HCT116 (cell line): ENCODE results near the gene ZNF462. TPM values are rescaled to one million over a fixed set of nuclear protein-coding genes. Genes with fewer than 3 reads are reported as not detected.

Source experiments
- ATAC-seq: fragments of 200-7000 bp; cut with Tn5 transposase; 2 replicates; pipeline ENCODE4 v1.9.1; 2020; ENCODE audit warnings: mild to moderate bottlenecking, moderate library complexity
- BruUV-seq: library from RNA; stranded (reverse); fragments of 400-500 nt; replicated peaks from 2 replicates; lab custom pipeline; 2021; lab: Mats Ljungman, UMichigan
- CTCF ChIA-PET: fragments of 300-600 bp; sonication (Branson Sonifier 250); formaldehyde crosslinking; loops from one replicate; lab custom pipeline; 2021; ENCODE audit warnings: antibody characterized with exemption; lab: Charles Lee
- POLR2A ChIA-PET: fragments of 300-600, 350-600 bp; sonication (Branson Sonifier 250); formaldehyde crosslinking; loops from one replicate; lab custom pipeline; 2021; ENCODE audit warnings: antibody characterized with exemption; lab: Charles Lee
- RAD21 ChIA-PET, 2 experiments: fragments of 300-600 bp; sonication (Branson Sonifier 250); formaldehyde crosslinking; loops; one replicate each; lab custom pipeline; 2023; ENCODE audit warnings: low total read pairs in 2 of 2; ENCODE audit not compliant: uncharacterized antibody in 2 of 2, unreplicated experiment in 2 of 2, low non-redundant PET in 1 of 2; lab: Charles Lee
- DNase-seq: peaks from one replicate; pipeline ENCODE4 v3.0.0-alpha.2; 2010; ENCODE audit warnings: low read depth, low spot score
- H2AFZ ChIP-seq: fragments of 200-600 bp; shearing (Covaris generic), sonication (generic); 2 replicates; pipeline ENCODE4 v1.6.1; 2017; ENCODE audit warnings: low read depth, mixed run types, mixed read lengths, antibody characterized with exemption, low read length; ENCODE audit not compliant: poor library complexity, severe bottlenecking
- H3K27ac ChIP-seq: 2 replicates; pipeline ENCODE4 v1.5.1; 2012; ENCODE audit warnings: low read depth, low read length
- H3K27me3 ChIP-seq: fragments of 200-600 bp; sonication (generic); 2 replicates; pipeline ENCODE4 v1.6.1; 2016; ENCODE audit warnings: mixed run types, low read length, mixed read lengths; ENCODE audit not compliant: insufficient read depth
- H3K36me3 ChIP-seq, 2 experiments: fragments of 200-500 bp in 1 of 2; fragments of 200-600 bp in 1 of 2; sonication (Bioruptor generic) in 1 of 2; sonication (generic) in 1 of 2; 2 replicates each; pipeline versions ENCODE4 v1.5.1 to v1.6.1; 2014 to 2016; ENCODE audit warnings: low read length in 2 of 2, inconsistent platforms in 1 of 2, mixed read lengths in 1 of 2, mixed run types in 1 of 2; ENCODE audit not compliant: insufficient read depth in 2 of 2, control insufficient read depth in 1 of 2
- H3K4me1 ChIP-seq, 2 experiments: fragments of 200-600 bp in 1 of 2; sonication (generic) in 1 of 2; 2 replicates each; pipeline versions ENCODE4 v1.5.1 to v1.6.1; 2012 to 2017; ENCODE audit warnings: low read length in 2 of 2, inconsistent platforms in 1 of 2, mild to moderate bottlenecking in 1 of 2, mixed read lengths in 1 of 2, mixed run types in 1 of 2, moderate library complexity in 1 of 2; ENCODE audit not compliant: insufficient read depth in 2 of 2, control insufficient read depth in 1 of 2
- H3K4me2 ChIP-seq: fragments of 200-600 bp; sonication (generic); 2 replicates; pipeline ENCODE4 v1.6.1; 2017; ENCODE audit warnings: mixed run types, low read length, mixed read lengths
- H3K4me3 ChIP-seq, 2 experiments: fragments of 200-600 bp in 1 of 2; sonication (generic) in 1 of 2; replicated peaks in 1 of 2; 2 replicates each; pipeline ENCODE4 v1.5.1; 2011 to 2016; ENCODE audit warnings: low read length in 2 of 2, control low read depth in 1 of 2, low read depth in 1 of 2, mild to moderate bottlenecking in 1 of 2, mixed read lengths in 1 of 2, mixed run types in 1 of 2
- H3K79me2 ChIP-seq: fragments of 200-600 bp; sonication (generic); 2 replicates; pipeline ENCODE4 v1.6.1; 2017; ENCODE audit warnings: mild to moderate bottlenecking, mixed run types, low read length, moderate library complexity, mixed read lengths; ENCODE audit not compliant: insufficient read depth
- H3K9ac ChIP-seq: fragments of 200-600 bp; sonication (generic); 2 replicates; pipeline ENCODE4 v1.6.1; 2016; ENCODE audit warnings: low read length, mixed read lengths
- H3K9me2 ChIP-seq: fragments of 200-600 bp; sonication (generic), shearing (Covaris generic); 2 replicates; pipeline ENCODE4 v1.6.1; 2017; ENCODE audit warnings: mixed run types, mild to moderate bottlenecking, moderate library complexity; ENCODE audit not compliant: insufficient read depth
- H3K9me3 ChIP-seq, 2 experiments: fragments of 200-500 bp in 1 of 2; fragments of 200-600 bp in 1 of 2; sonication (Bioruptor generic) in 1 of 2; sonication (generic) in 1 of 2; 2 replicates each; pipeline ENCODE4 v1.6.1; 2014 to 2017; ENCODE audit warnings: low read length in 2 of 2, mixed read lengths in 2 of 2, inconsistent platforms in 1 of 2, low read depth in 1 of 2, mild to moderate bottlenecking in 1 of 2, mixed run types in 1 of 2, moderate library complexity in 1 of 2; ENCODE audit not compliant: control insufficient read depth in 1 of 2, insufficient read depth in 1 of 2
- H4K20me1 ChIP-seq: fragments of 200-600 bp; sonication (generic), shearing (Covaris generic); 2 replicates; pipeline ENCODE4 v1.6.1; 2017; ENCODE audit warnings: mixed run types, mild to moderate bottlenecking, moderate library complexity; ENCODE audit not compliant: insufficient read depth
- CBX3 ChIP-seq: IDR thresholded peaks from 2 replicates; pipeline ENCODE4 v1.6.1; 2012; ENCODE audit warnings: low read depth
- EGR1 ChIP-seq: IDR thresholded peaks from 2 replicates; pipeline ENCODE4 v1.6.1; 2012; ENCODE audit warnings: low read depth
- ELF1 ChIP-seq: IDR thresholded peaks from 2 replicates; pipeline ENCODE4 v1.6.1; 2012; ENCODE audit warnings: low read depth, borderline replicate concordance
- EZH2 ChIP-seq: fragments of 200-600 bp; sonication (generic); IDR thresholded peaks from 2 replicates; pipeline ENCODE4 v1.6.1; 2017; ENCODE audit warnings: antibody characterized with exemption, mixed run types
- EZH2phosphoT487 ChIP-seq: fragments of 200-600 bp; IDR thresholded peaks from 2 replicates; pipeline ENCODE4 v1.6.1; 2018; ENCODE audit warnings: antibody characterized with exemption, borderline replicate concordance
- FOSL1 ChIP-seq: IDR thresholded peaks from 2 replicates; pipeline ENCODE4 v1.6.1; 2012; ENCODE audit warnings: low read depth
- JUND ChIP-seq: IDR thresholded peaks from 2 replicates; pipeline ENCODE4 v1.6.1; 2012
- POLR2A ChIP-seq: IDR thresholded peaks from 2 replicates; pipeline ENCODE4 v1.7.0; 2011; ENCODE audit warnings: borderline replicate concordance; ENCODE audit not compliant: insufficient read depth, insufficient read length; ENCODE audit errors: extremely low read depth
- RAD21 ChIP-seq: IDR thresholded peaks from 2 replicates; pipeline ENCODE4 v1.6.1; 2012; ENCODE audit warnings: low read depth, mild to moderate bottlenecking
- SIN3A ChIP-seq: IDR thresholded peaks from 2 replicates; pipeline ENCODE4 v1.6.1; 2012; ENCODE audit warnings: low read depth
- YY1 ChIP-seq: IDR thresholded peaks from 2 replicates; pipeline ENCODE4 v1.6.1; 2011; ENCODE audit warnings: low read length, low read depth, moderate library complexity, mild to moderate bottlenecking; ENCODE audit not compliant: insufficient replicate concordance; ENCODE audit errors: extremely low read depth
- ZFX ChIP-seq: fragments of 450-650 bp; IDR thresholded peaks from 2 replicates; pipeline ENCODE4 v1.6.1; 2017
- intact Hi-C: fragments of 100-400 bp; cut with micrococcal nuclease; formaldehyde crosslinking; loops from 2 replicates; pipeline ENCODE4 v1.10.0; 2022
- total RNA-seq: library from RNA; stranded (reverse); gene quantifications from one replicate; pipeline ENCODE4 v1.2.1, GENCODE V29; 2021; ENCODE audit not compliant: unreplicated experiment
- TF ChIP-seq, protein P1 (sequence below), 3 experiments: fragments of 200-600 bp in 1 of 3; sonication (generic) in 1 of 3; IDR thresholded peaks in 2 of 3; conservative IDR thresholded peaks in 1 of 3; 2 replicates each; pipeline ENCODE4 v1.5.1; 2012 to 2017; ENCODE audit warnings: low read depth in 2 of 3, low read length in 2 of 3, antibody characterized with exemption in 1 of 3, borderline replicate concordance in 1 of 3, control low read depth in 1 of 3, mild to moderate bottlenecking in 1 of 3, mixed read lengths in 1 of 3, mixed run types in 1 of 3, moderate library complexity in 1 of 3; ENCODE audit not compliant: insufficient read depth in 1 of 3
- TF ChIP-seq, protein P2 (sequence below): IDR thresholded peaks from 2 replicates; pipeline ENCODE4 v1.6.1; 2012
- TF ChIP-seq, protein P3 (sequence below): IDR thresholded peaks from 2 replicates; pipeline ENCODE4 v1.6.1; 2012

ZNF462 gene
- total RNA-seq, 1 experiment from 2014 or later, result 18.1 TPM

DNA sequence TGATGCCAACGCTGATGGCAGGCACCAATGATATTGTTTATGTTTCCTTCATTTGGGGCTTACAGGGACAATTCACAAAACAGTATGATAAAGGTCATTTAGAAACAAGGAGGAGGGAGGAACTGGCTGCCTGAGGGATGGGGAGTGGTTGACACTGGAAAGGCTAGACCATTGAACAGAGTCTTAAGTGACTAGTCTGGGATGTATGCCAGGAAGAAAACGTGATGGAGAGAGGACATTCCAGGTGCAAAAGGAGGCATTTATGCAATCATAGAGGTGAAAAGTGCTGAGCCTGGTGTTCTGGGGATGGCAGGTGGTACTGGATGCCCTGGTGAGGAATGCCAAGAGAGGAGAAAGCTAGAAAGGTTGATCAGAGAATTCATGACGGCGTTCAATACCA is 153.4 kb downstream of the ZNF462 start:
- H4K20me1 ChIP-seq, result no peaks in the 10 kb centered on the region
- H3K9me3 ChIP-seq, result peaks cover 0 to 4% of the 10 kb centered on the region in 2 experiments; a peak in 1 of 4 replicates
- H3K27ac ChIP-seq, result no peak overlapping the region
- ChIA-PET CTCF (no interaction called here), POLR2A (no interaction called here), RAD21 (no interaction called here)
- no peaks in the 10 kb centered on the region for H3K9me2 ChIP-seq
- H3K36me3 ChIP-seq, result no peaks in the 10 kb centered on the region
- H3K4me3 ChIP-seq, result no peak overlapping the region
- BruUV-seq, result no TSS peak
- ATAC-seq (no peak), DNase-seq (no peak)
- no peak overlapping the region for H2AFZ ChIP-seq
- H3K27me3 ChIP-seq, result no peaks in the 10 kb centered on the region
- H3K4me1 ChIP-seq, result no peaks in the 10 kb centered on the region
- TF ChIP-seq EZH2phosphoT487 (no peak), RAD21 (no peak), FOSL1 (no peak), SIN3A (no peak), EGR1 (no peak), EZH2 (no peak), ZFX (no peak), JUND (no peak), CBX3 (no peak), POLR2A (no peak), ELF1 (no peak), YY1 (no peak)
- TF ChIP-seq, protein P1, sequence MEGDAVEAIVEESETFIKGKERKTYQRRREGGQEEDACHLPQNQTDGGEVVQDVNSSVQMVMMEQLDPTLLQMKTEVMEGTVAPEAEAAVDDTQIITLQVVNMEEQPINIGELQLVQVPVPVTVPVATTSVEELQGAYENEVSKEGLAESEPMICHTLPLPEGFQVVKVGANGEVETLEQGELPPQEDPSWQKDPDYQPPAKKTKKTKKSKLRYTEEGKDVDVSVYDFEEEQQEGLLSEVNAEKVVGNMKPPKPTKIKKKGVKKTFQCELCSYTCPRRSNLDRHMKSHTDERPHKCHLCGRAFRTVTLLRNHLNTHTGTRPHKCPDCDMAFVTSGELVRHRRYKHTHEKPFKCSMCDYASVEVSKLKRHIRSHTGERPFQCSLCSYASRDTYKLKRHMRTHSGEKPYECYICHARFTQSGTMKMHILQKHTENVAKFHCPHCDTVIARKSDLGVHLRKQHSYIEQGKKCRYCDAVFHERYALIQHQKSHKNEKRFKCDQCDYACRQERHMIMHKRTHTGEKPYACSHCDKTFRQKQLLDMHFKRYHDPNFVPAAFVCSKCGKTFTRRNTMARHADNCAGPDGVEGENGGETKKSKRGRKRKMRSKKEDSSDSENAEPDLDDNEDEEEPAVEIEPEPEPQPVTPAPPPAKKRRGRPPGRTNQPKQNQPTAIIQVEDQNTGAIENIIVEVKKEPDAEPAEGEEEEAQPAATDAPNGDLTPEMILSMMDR (IDR thresholded peaks at IDR 0.05 in 2 of 3, conservative IDR thresholded peaks at IDR 0.05 in 1 of 3; ENCODE audit: borderline replicate concordance in 1 of 3, insufficient read depth in 1 of 3, low read depth in 2 of 3, low read length in 2 of 3), result no peak
- TF ChIP-seq, protein P2, sequence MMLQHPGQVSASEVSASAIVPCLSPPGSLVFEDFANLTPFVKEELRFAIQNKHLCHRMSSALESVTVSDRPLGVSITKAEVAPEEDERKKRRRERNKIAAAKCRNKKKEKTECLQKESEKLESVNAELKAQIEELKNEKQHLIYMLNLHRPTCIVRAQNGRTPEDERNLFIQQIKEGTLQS, result no peak
- TF ChIP-seq, protein P3, sequence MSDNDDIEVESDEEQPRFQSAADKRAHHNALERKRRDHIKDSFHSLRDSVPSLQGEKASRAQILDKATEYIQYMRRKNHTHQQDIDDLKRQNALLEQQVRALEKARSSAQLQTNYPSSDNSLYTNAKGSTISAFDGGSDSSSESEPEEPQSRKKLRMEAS, result no peak
- intact Hi-C loops, result no loop called here
- no peaks in the 10 kb centered on the region for H3K79me2 ChIP-seq
- no peak overlapping the region for H3K9ac ChIP-seq
- H3K4me2 ChIP-seq, result no peak overlapping the region
